OCI-LY7 (cell line): ENCODE data around the gene HIVEP3. TPM values are rescaled to one million over a fixed set of nuclear protein-coding genes. Genes with fewer than 3 reads are reported as not detected.

ENCODE experiments used
- BruUV-seq: library from RNA; stranded (reverse); fragments of 400-500 nt; replicated peaks from 2 replicates; lab custom pipeline; 2021; lab: Mats Ljungman, UMichigan
- CTCF ChIA-PET: fragments of 300-600 bp; sonication (Branson Sonifier 250); formaldehyde crosslinking; loops from one replicate; lab custom pipeline; 2022; ENCODE audit warnings: antibody characterized with exemption; ENCODE audit not compliant: unreplicated experiment; lab: Charles Lee
- POLR2A ChIA-PET: fragments of 300-600 bp; sonication (Branson Sonifier 250); formaldehyde crosslinking; loops from one replicate; lab custom pipeline; 2022; ENCODE audit warnings: antibody characterized with exemption; lab: Charles Lee
- DNase-seq: peaks from one replicate; pipeline ENCODE4 v3.0.0-alpha.2; 2015; ENCODE audit warnings: low spot score
- H2AFZ ChIP-seq: fragments of 200-600 bp; sonication (generic), shearing (Covaris generic); 2 replicates; pipeline ENCODE4 v1.6.1; 2014; ENCODE audit warnings: mild to moderate bottlenecking, antibody characterized with exemption, low read length, moderate library complexity
- H3K27ac ChIP-seq: fragments of 200-600 bp; sonication (generic); 2 replicates; pipeline ENCODE4 v1.5.1; 2014; ENCODE audit warnings: mixed run types, low read depth, mild to moderate bottlenecking, moderate library complexity, low read length, inconsistent platforms; ENCODE audit not compliant: poor library complexity, severe bottlenecking
- H3K36me3 ChIP-seq: fragments of 200-600 bp; sonication (generic); 2 replicates; pipeline ENCODE4 v1.6.1; 2014; ENCODE audit warnings: mild to moderate bottlenecking, antibody characterized with exemption, low read length, moderate library complexity, mixed read lengths; ENCODE audit not compliant: insufficient read depth
- H3K4me1 ChIP-seq: fragments of 200-600 bp; sonication (generic); 2 replicates; pipeline ENCODE4 v1.5.1; 2014; ENCODE audit warnings: mild to moderate bottlenecking, low read length; ENCODE audit not compliant: insufficient read depth, poor library complexity, severe bottlenecking
- H3K4me2 ChIP-seq: fragments of 200-600 bp; sonication (generic); 2 replicates; pipeline ENCODE4 v1.6.1; 2014; ENCODE audit warnings: mild to moderate bottlenecking, low read length
- H3K4me3 ChIP-seq: fragments of 200-600 bp; sonication (generic); 2 replicates; pipeline ENCODE4 v1.5.1; 2014; ENCODE audit warnings: mild to moderate bottlenecking, low read depth, low read length; ENCODE audit not compliant: poor library complexity, severe bottlenecking
- H3K79me2 ChIP-seq: fragments of 200-600 bp; sonication (generic); 2 replicates; pipeline ENCODE4 v1.6.1; 2016; ENCODE audit warnings: low read depth, mild to moderate bottlenecking, low read length, moderate library complexity, mixed read lengths; ENCODE audit not compliant: insufficient read depth
- H3K9me2 ChIP-seq: fragments of 200-600 bp; sonication (generic); 2 replicates; pipeline ENCODE4 v1.6.1; 2016; ENCODE audit warnings: mild to moderate bottlenecking, low read length, mixed read lengths; ENCODE audit not compliant: insufficient read depth
- H3K9me3 ChIP-seq: fragments of 200-600 bp; sonication (generic); 2 replicates; pipeline ENCODE4 v1.6.1; 2014; ENCODE audit warnings: mild to moderate bottlenecking, mixed run types, low read length, mixed read lengths
- H4K20me1 ChIP-seq: fragments of 200-600 bp; sonication (generic); 2 replicates; pipeline ENCODE4 v1.6.1; 2014; ENCODE audit warnings: mild to moderate bottlenecking, antibody characterized with exemption, low read length, moderate library complexity, mixed read lengths; ENCODE audit not compliant: insufficient read depth
- CTCF ChIP-seq: fragments of 200-600 bp; sonication (generic); conservative IDR thresholded peaks from 2 replicates; pipeline ENCODE4 v1.5.1; 2014; ENCODE audit warnings: mild to moderate bottlenecking, antibody characterized with exemption, low read length, moderate library complexity, mixed read lengths
- EZH2phosphoT487 ChIP-seq: fragments of 200-600 bp; sonication (generic); IDR thresholded peaks from 2 replicates; pipeline ENCODE4 v1.6.1; 2018; ENCODE audit warnings: low read depth, borderline replicate concordance, mild to moderate bottlenecking, mixed run types, antibody characterized with exemption, low read length, moderate library complexity, mixed read lengths
- intact Hi-C: fragments of 100-400 bp; cut with micrococcal nuclease; formaldehyde crosslinking; loops from one replicate; pipeline ENCODE4 v1.10.0; 2022; ENCODE audit not compliant: unreplicated experiment
- total RNA-seq, 2 experiments: library from RNA; depleted of rRNA in 1 of 2; stranded (reverse); fragments of >200 nt in 1 of 2; shearing (Covaris generic) in 1 of 2; gene quantifications; 2 replicates each; pipeline ENCODE4 v1.2.3, GENCODE V29; 2014 to 2022

Gene HIVEP3
- total RNA-seq, 2 experiments from 2014 or later, result 0.53 to 0.60 TPM

GRCh38 chr1:41847733-41848132 lies 71.0 kb downstream of the HIVEP3 start:
- H3K4me2 ChIP-seq, result no peak overlapping the region
- H3K36me3 ChIP-seq, result no peaks in the 10 kb centered on the region
- DNase-seq, result no peak
- POLR2A ChIA-PET, result interaction anchor here (0.6 kb wide), 1 partner anchor 578 kb away, joined by 4 read pairs; no protein-coding TSS in a partner anchor
- no peak overlapping the region for H3K4me3 ChIP-seq
- no peak overlapping the region for H3K27ac ChIP-seq
- intact Hi-C loops, result no loop called here
- H3K4me1 ChIP-seq, result no peaks in the 10 kb centered on the region
- H3K9me3 ChIP-seq, result no peaks in the 10 kb centered on the region
- TF ChIP-seq CTCF (no peak), EZH2phosphoT487 (no peak)
- H2AFZ ChIP-seq, result no peak overlapping the region
- no peaks in the 10 kb centered on the region for H3K9me2 ChIP-seq
- no peaks in the 10 kb centered on the region for H3K79me2 ChIP-seq
- CTCF ChIA-PET, result no interaction called here
- BruUV-seq, result no TSS peak
- H4K20me1 ChIP-seq, result no peaks in the 10 kb centered on the region

GRCh38 chr1:41846625-41847405 lies 71.9 kb downstream of the HIVEP3 start:
- BruUV-seq, result no TSS peak
- TF ChIP-seq CTCF (no peak), EZH2phosphoT487 (no peak)
- no peak for DNase-seq

GRCh38 chr1:41844781-41845272 lies 73.9 kb downstream of the HIVEP3 start:
- intact Hi-C loops, result no loop called here
- no peak overlapping the region for H2AFZ ChIP-seq
- H3K36me3 ChIP-seq, result no peaks in the 10 kb centered on the region
- no peak overlapping the region for H3K4me2 ChIP-seq
- DNase-seq, result no peak
- no peak for TF ChIP-seq EZH2phosphoT487
- TF ChIP-seq CTCF, result no peak
- H3K27ac ChIP-seq, result no peak overlapping the region
- no peak overlapping the region for H3K4me3 ChIP-seq
- H3K4me1 ChIP-seq, result no peaks in the 10 kb centered on the region
- no peaks in the 10 kb centered on the region for H3K9me2 ChIP-seq
- ChIA-PET CTCF (no interaction called here), POLR2A (no interaction called here)
- BruUV-seq, result no TSS peak
- no peaks in the 10 kb centered on the region for H4K20me1 ChIP-seq
- H3K79me2 ChIP-seq, result no peaks in the 10 kb centered on the region
- no peaks in the 10 kb centered on the region for H3K9me3 ChIP-seq

More at GRCh38 chr1:41846625-41847405, 71.9 kb downstream of the HIVEP3 start:
- H2AFZ ChIP-seq, result no peak overlapping the region
- no peaks in the 10 kb centered on the region for H4K20me1 ChIP-seq
- no peak overlapping the region for H3K27ac ChIP-seq
- no peaks in the 10 kb centered on the region for H3K9me2 ChIP-seq
- no peaks in the 10 kb centered on the region for H3K9me3 ChIP-seq
- no peak overlapping the region for H3K4me3 ChIP-seq
- CTCF ChIA-PET, result no interaction called here
- POLR2A ChIA-PET, result no interaction called here
- no peaks in the 10 kb centered on the region for H3K36me3 ChIP-seq
- no peak overlapping the region for H3K4me2 ChIP-seq
- no peaks in the 10 kb centered on the region for H3K4me1 ChIP-seq
- H3K79me2 ChIP-seq, result no peaks in the 10 kb centered on the region
- intact Hi-C loops, result no loop called here
